Fibroblast of mammary gland (primary cell): ENCODE data around the gene KIFAP3.
"Not testable (repeated sequence)": the region's sequence is repeated elsewhere in the genome, so short reads cannot be mapped to it uniquely, and the experiment has no call there.

Source experiments
- DNase-seq: peaks from one replicate; pipeline ENCODE4 v3.0.0-alpha.2; 2010; ENCODE audit warnings: low read depth
- H3K4me3 ChIP-seq: 2 replicates; pipeline ENCODE4 v1.5.1; 2011; ENCODE audit warnings: low read depth, mild to moderate bottlenecking, low read length, moderate library complexity; ENCODE audit not compliant: control insufficient read depth
- CTCF ChIP-seq: conservative IDR thresholded peaks from 2 replicates; pipeline ENCODE4 v1.5.1; 2011; ENCODE audit warnings: low read depth, low read length, inconsistent platforms; ENCODE audit not compliant: control insufficient read depth, insufficient read depth

The KIFAP3 gene

GRCh38 chr1:169874229-169874628 lies 200.3 kb downstream of the KIFAP3 start:
- H3K4me3 ChIP-seq = no peak overlapping the region
- peak; percentile 80 for DNase-seq
- no peak for TF ChIP-seq CTCF

GRCh38 chr1:169873582-169874199 lies 200.8 kb downstream of the KIFAP3 start:
- no peak for DNase-seq
- no peak overlapping the region for H3K4me3 ChIP-seq

GRCh38 chr1:169872906-169873305 lies 201.6 kb downstream of the KIFAP3 start:
- no peak overlapping the region for H3K4me3 ChIP-seq
- TF ChIP-seq CTCF = no peak
- no peak for DNase-seq

More at GRCh38 chr1:169873582-169874199, 200.8 kb downstream of the KIFAP3 start:
- no peak for TF ChIP-seq CTCF

GRCh38 chr1:169871988-169872387 lies 202.5 kb downstream of the KIFAP3 start:
- H3K4me3 ChIP-seq, DNase-seq: not testable (repeated sequence)
